ENCODE data around the gene POLA1.

GRCh38 chrX:24696294-24696693, 2.6 kb downstream of the POLA1 start:
- TF ChIP-seq, protein P1, sequence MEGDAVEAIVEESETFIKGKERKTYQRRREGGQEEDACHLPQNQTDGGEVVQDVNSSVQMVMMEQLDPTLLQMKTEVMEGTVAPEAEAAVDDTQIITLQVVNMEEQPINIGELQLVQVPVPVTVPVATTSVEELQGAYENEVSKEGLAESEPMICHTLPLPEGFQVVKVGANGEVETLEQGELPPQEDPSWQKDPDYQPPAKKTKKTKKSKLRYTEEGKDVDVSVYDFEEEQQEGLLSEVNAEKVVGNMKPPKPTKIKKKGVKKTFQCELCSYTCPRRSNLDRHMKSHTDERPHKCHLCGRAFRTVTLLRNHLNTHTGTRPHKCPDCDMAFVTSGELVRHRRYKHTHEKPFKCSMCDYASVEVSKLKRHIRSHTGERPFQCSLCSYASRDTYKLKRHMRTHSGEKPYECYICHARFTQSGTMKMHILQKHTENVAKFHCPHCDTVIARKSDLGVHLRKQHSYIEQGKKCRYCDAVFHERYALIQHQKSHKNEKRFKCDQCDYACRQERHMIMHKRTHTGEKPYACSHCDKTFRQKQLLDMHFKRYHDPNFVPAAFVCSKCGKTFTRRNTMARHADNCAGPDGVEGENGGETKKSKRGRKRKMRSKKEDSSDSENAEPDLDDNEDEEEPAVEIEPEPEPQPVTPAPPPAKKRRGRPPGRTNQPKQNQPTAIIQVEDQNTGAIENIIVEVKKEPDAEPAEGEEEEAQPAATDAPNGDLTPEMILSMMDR (IDR thresholded peaks at IDR 0.05; ENCODE audit: poor library complexity, severe bottlenecking), result no peak
- TF ChIP-seq POLR2AphosphoS5 (IDR thresholded peaks at IDR 0.05) (no peak), MXI1 (conservative IDR thresholded peaks at IDR 0.05; ENCODE audit: poor library complexity, severe bottlenecking) (no peak), EZH2 (IDR thresholded peaks at IDR 0.05; ENCODE audit: borderline replicate concordance, insufficient read depth, low read length, poor library complexity, severe bottlenecking) (no peak), EP300 (conservative IDR thresholded peaks at IDR 0.05; ENCODE audit: poor library complexity, severe bottlenecking) (no peak), TAF1 (IDR thresholded peaks at IDR 0.05; ENCODE audit: low read depth) (no peak), SMC3 (conservative IDR thresholded peaks at IDR 0.05; ENCODE audit: poor library complexity) (no peak), RAD21 (conservative IDR thresholded peaks at IDR 0.05) (no peak)
- TF ChIP-seq, protein P2, sequence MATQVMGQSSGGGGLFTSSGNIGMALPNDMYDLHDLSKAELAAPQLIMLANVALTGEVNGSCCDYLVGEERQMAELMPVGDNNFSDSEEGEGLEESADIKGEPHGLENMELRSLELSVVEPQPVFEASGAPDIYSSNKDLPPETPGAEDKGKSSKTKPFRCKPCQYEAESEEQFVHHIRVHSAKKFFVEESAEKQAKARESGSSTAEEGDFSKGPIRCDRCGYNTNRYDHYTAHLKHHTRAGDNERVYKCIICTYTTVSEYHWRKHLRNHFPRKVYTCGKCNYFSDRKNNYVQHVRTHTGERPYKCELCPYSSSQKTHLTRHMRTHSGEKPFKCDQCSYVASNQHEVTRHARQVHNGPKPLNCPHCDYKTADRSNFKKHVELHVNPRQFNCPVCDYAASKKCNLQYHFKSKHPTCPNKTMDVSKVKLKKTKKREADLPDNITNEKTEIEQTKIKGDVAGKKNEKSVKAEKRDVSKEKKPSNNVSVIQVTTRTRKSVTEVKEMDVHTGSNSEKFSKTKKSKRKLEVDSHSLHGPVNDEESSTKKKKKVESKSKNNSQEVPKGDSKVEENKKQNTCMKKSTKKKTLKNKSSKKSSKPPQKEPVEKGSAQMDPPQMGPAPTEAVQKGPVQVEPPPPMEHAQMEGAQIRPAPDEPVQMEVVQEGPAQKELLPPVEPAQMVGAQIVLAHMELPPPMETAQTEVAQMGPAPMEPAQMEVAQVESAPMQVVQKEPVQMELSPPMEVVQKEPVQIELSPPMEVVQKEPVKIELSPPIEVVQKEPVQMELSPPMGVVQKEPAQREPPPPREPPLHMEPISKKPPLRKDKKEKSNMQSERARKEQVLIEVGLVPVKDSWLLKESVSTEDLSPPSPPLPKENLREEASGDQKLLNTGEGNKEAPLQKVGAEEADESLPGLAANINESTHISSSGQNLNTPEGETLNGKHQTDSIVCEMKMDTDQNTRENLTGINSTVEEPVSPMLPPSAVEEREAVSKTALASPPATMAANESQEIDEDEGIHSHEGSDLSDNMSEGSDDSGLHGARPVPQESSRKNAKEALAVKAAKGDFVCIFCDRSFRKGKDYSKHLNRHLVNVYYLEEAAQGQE (IDR thresholded peaks at IDR 0.05; ENCODE audit: borderline replicate concordance), result no peak
